GM18526 (cell line): ENCODE results near the gene MOGAT2.

Experiments used
- POLR2A ChIP-seq: IDR thresholded peaks from 3 replicates; pipeline ENCODE4 v1.6.1; 2011; ENCODE audit not compliant: insufficient read length; ENCODE audit errors: extremely low read depth

MOGAT2 gene

DNA sequence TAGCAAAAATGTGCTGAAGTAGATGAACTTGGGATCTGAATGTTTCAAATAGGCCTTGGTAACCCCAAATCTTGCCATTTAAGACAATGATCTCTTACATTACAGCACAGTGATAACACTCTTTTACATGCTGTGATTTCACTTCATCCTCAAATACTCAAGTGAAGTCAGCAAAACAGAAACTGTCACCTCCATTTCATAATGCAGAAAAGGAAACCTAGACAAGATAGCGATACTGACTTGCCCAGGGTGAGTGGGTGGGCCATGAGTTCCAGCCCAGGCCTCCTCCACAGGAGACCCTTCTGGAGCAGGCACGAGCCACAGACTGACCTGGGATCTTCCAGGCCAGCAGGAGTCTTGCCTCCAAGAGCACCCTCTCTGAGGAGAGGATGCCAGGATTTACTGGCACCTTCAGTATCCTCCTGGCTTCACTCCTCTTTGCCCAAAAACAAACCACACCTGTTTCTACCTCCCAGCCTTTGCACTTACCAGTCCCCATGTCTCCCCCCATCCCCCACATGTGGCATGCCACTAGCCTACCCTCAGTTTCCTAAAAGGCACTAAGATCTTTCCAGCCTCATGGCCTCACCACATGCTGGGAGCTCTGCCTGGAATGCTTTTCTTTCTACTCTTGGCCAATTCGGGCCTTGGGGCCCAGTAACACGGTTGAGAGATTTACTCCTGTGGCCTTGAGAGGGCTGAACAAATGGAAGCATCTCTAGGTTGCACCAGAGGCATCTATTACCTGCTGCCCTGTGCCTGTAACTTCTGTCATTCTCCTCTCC lies 49.0 kb downstream of the MOGAT2 start:
- TF ChIP-seq POLR2A, result no peak

DNA sequence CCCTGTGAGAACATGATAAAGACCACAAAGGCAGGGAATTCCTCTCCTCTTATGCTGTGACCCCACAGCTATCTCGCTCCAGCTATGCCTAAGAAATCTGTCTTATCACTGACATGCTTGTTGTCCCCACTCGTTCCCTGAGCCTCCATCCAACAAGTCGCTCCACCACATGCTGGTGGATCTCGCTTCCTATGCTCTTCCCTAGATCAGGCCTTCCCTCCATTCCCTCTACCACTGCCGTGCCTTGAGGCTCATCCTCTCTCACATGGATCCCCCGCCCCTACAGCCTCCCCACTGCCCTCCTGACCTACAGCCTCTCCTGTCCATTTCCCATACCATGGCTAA lies 49.6 kb downstream of the MOGAT2 start:
- TF ChIP-seq POLR2A, result no peak

- no peak for TF ChIP-seq POLR2A
These were observed 50.1 kb downstream of the MOGAT2 start for GRCh38 chr11:75767793-75768111.

GRCh38 chr11:75768112-75768908 lies 50.7 kb downstream of the MOGAT2 start, which contains the start of gene DGAT2:
Gene DGAT2 (plus strand): TSS chr11:75768778. CDS start chr11:75768992, 214 bp downstream.
- TF ChIP-seq POLR2A, result peak; percentile 81

GRCh38 chr11:75768909-75769771 lies 51.5 kb downstream of the MOGAT2 start:
- TF ChIP-seq POLR2A, result no peak

DNA sequence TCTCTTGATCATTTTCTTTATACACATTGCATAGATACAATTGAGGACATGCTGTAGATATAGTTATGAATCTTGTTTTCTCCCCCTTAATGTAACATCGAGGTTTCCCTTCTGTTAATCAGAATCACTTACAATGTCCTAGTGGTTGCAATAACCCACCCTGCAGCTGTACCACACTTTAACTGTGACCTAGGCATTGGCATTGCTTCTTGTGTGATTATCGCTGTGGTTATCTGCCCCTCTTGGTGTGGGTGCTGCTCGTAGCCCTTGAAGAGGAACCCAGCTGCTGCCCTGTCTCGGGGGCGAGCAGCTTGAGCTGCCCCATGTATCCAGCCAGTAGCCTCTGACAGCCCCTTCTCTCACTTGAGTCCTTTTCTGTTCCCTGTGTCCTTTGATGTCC lies 52.5 kb downstream of the MOGAT2 start:
- no peak for TF ChIP-seq POLR2A

GRCh38 chr11:75771646-75772410 lies 54.2 kb downstream of the MOGAT2 start:
- no peak for TF ChIP-seq POLR2A

GRCh38 chr11:75773595-75774353 lies 56.1 kb downstream of the MOGAT2 start:
- no peak for TF ChIP-seq POLR2A

- TF ChIP-seq POLR2A, result no peak
These were observed 57.4 kb downstream of the MOGAT2 start for GRCh38 chr11:75775056-75775455.

DNA sequence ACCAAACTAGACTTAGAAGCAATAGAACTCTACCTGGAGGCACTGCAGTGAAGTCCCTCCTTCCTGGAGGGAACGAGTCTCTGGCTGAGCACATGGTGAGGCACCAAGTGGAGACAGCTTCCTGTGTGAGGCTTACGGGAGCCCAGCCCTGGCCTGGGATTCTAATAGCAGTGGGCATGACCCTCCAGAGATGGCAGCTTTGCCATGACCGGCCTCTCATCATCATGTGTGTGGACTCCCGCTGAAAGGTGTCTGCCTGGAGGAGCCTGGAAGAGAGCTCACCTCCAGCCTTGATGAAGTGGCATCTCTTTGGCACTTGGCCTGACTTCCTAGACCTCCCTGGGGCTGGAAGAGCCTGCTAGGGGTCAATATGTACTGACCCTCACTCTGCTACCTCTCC lies 58.9 kb downstream of the MOGAT2 start:
- no peak for TF ChIP-seq POLR2A

GRCh38 chr11:75777461-75778110 lies 59.9 kb downstream of the MOGAT2 start:
- no peak for TF ChIP-seq POLR2A

DNA sequence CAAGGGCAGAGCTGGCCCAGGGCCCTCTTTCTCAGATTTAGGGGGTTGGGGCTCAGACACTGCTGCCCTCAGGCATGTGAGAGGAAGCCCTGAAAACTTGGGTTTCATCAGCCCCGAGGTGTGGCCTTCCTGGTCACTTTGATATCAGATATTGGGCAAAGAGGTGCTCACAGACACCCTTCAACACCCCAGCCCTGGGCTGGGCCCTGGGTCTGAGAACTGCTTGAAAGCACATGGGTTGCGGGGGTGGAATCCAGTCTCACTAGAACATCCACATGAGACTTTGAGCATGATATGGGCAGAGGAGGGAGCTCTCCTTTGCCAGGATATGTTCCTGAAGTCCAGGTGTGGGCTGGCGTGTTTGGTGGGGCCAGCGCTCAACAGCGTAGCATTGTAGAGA lies 61.3 kb downstream of the MOGAT2 start:
- no peak for TF ChIP-seq POLR2A

DNA sequence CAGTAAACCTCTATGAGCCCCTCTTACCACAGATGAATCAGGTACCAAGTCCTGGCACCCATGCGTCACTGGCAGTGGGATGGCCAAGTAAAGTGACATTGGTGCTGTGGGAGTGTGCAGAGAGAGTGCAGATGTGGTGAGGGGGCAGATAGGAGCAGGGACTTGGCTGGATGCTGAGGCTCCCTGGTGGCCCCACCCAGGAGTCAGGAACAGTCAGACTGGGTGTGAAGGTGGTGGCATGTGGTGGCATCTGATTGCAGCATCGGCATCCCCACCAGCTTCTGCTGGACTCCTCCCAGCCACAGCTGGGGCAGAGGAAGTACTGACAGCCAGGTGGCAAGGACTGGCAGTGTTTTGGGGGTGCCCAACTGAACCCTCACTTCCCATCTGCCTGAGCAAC lies 62.3 kb downstream of the MOGAT2 start:
- no peak for TF ChIP-seq POLR2A

DNA sequence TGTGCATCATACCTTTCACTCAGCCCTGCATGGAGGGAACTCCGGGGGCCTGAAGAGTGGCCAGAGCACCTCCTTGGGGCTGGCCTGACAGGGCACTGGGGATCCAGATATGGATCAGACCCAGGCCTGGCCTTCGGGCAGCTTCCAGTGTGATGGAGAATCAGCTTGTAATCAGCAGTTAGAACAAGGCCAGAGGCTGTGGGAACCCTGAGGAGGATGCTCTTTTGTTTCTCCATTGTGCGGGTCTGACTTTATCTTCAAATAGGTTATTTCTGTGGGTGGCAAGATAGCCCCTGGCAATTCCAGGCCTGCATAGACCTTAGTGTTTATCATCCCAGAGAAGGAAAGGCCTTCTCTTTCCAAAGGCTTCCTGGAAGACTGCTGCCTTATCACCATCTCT lies 63.2 kb downstream of the MOGAT2 start:
- no peak for TF ChIP-seq POLR2A
